GM23338 (cell line): ENCODE data around the gene SCML1. TPM values are rescaled to one million over a fixed set of nuclear protein-coding genes. Genes with fewer than 3 reads are reported as not detected.

ENCODE experiments used
- ATAC-seq: fragments of 200-7000 bp; cut with Tn5 transposase; 3 replicates; pipeline ENCODE4 v1.9.1; 2020
- DNase-seq: peaks from one replicate; pipeline ENCODE4 v3.0.0-alpha.2; 2015; ENCODE audit warnings: low spot score
- H2AFZ ChIP-seq: fragments of 200-600 bp; sonication (generic); 2 replicates; pipeline ENCODE4 v1.8.0; 2016; ENCODE audit warnings: antibody characterized with exemption, mild to moderate bottlenecking, moderate library complexity
- H3F3A ChIP-seq: fragments of 200-600 bp; sonication (generic); replicated peaks from 2 replicates; pipeline ENCODE4 v1.8.0; 2017; ENCODE audit warnings: antibody characterized with exemption, mixed run types, low read depth
- H3K27ac ChIP-seq: fragments of 200-600 bp; sonication (generic); 2 replicates; pipeline ENCODE4 v1.6.1; 2016; ENCODE audit warnings: low read depth
- H3K27me3 ChIP-seq: fragments of 200-600 bp; sonication (generic); 2 replicates; pipeline ENCODE4 v1.8.0; 2016; ENCODE audit warnings: mild to moderate bottlenecking, mixed run types, moderate library complexity; ENCODE audit not compliant: insufficient read depth
- H3K36me3 ChIP-seq: fragments of 200-600 bp; sonication (generic); 2 replicates; pipeline ENCODE4 v1.8.0; 2016; ENCODE audit warnings: mild to moderate bottlenecking; ENCODE audit not compliant: insufficient read depth
- H3K4me1 ChIP-seq: fragments of 200-600 bp; sonication (generic); 2 replicates; pipeline ENCODE4 v1.8.0; 2016; ENCODE audit warnings: mild to moderate bottlenecking, moderate library complexity; ENCODE audit not compliant: insufficient read depth
- H3K4me2 ChIP-seq: fragments of 200-600 bp; sonication (generic); 2 replicates; pipeline ENCODE4 v1.7.1; 2017; ENCODE audit warnings: mixed run types
- H3K4me3 ChIP-seq: fragments of 200-600 bp; sonication (generic); 2 replicates; pipeline ENCODE4 v1.6.1; 2016; ENCODE audit warnings: mixed run types
- H3K79me2 ChIP-seq: fragments of 200-600 bp; sonication (generic); replicated peaks from 2 replicates; pipeline ENCODE4 v1.8.0; 2017; ENCODE audit warnings: mild to moderate bottlenecking; ENCODE audit not compliant: insufficient read depth
- H3K9me2 ChIP-seq: fragments of 200-600 bp; sonication (generic); 2 replicates; pipeline ENCODE4 v1.8.0; 2017; ENCODE audit not compliant: insufficient read depth
- H4K20me1 ChIP-seq: fragments of 200-600 bp; sonication (generic); replicated peaks from 2 replicates; pipeline ENCODE4 v1.8.0; 2017; ENCODE audit warnings: mild to moderate bottlenecking; ENCODE audit not compliant: insufficient read depth
- H3K27ac Mint-ChIP-seq: 2 replicates; pipeline ENCODE4 v1.8.0; 2020; ENCODE audit warnings: inconsistent platforms, mild to moderate bottlenecking, moderate library complexity, mixed read lengths
- H3K27me3 Mint-ChIP-seq: 3 replicates; pipeline ENCODE4 v1.8.0; 2022; ENCODE audit warnings: low read depth, mild to moderate bottlenecking, moderate library complexity, mixed read lengths, inconsistent platforms; ENCODE audit not compliant: insufficient read depth, poor library complexity
- H3K36me3 Mint-ChIP-seq: 3 replicates; pipeline ENCODE4 v1.8.0; 2021; ENCODE audit warnings: low read depth, mild to moderate bottlenecking, inconsistent platforms, moderate library complexity, mixed read lengths
- H3K4me1 Mint-ChIP-seq: 3 replicates; pipeline ENCODE4 v1.8.0; 2020; ENCODE audit warnings: mild to moderate bottlenecking, inconsistent platforms, mixed read lengths
- H3K4me3 Mint-ChIP-seq: 3 replicates; pipeline ENCODE4 v1.8.0; 2021; ENCODE audit warnings: moderate library complexity, mild to moderate bottlenecking, inconsistent platforms, mixed read lengths
- H3K9me3 Mint-ChIP-seq: 3 replicates; pipeline ENCODE4 v1.8.0; 2020; ENCODE audit warnings: moderate library complexity, mild to moderate bottlenecking, inconsistent platforms, mixed read lengths
- CREB1 ChIP-seq: fragments of 250-450 bp; sonication (Bioruptor Pico); IDR thresholded peaks from 2 replicates; pipeline ENCODE4 v1.5.0; 2020; ENCODE audit warnings: low read depth, mild to moderate bottlenecking, moderate library complexity
- EZH2 ChIP-seq: fragments of 200-600 bp; sonication (generic); IDR thresholded peaks from one replicate; pipeline ENCODE4 v1.8.0; 2017; ENCODE audit warnings: antibody characterized with exemption, mild to moderate bottlenecking, low read depth; ENCODE audit not compliant: unreplicated experiment
- EZH2phosphoT487 ChIP-seq: fragments of 200-600 bp; sonication (generic); IDR thresholded peaks from one replicate; pipeline ENCODE4 v1.8.1; 2018; ENCODE audit warnings: antibody characterized with exemption; ENCODE audit not compliant: unreplicated experiment
- JUNB ChIP-seq: IDR thresholded peaks from one replicate; pipeline ENCODE4 v1.6.1; 2016; ENCODE audit warnings: antibody characterized with exemption; ENCODE audit not compliant: unreplicated experiment
- NANOG ChIP-seq: IDR thresholded peaks from 2 replicates; pipeline ENCODE4 v1.6.1; 2016; ENCODE audit warnings: antibody characterized with exemption, borderline replicate concordance
- POLR2AphosphoS5 ChIP-seq: IDR thresholded peaks from 2 replicates; pipeline ENCODE4 v1.6.1; 2016; ENCODE audit warnings: antibody characterized with exemption, low read depth
- STAT1 ChIP-seq: IDR thresholded peaks from one replicate; pipeline ENCODE4 v1.6.1; 2016; ENCODE audit warnings: antibody characterized with exemption; ENCODE audit not compliant: unreplicated experiment
- ZNF331 ChIP-seq: fragments of 250-450 bp; sonication (Bioruptor Pico); IDR thresholded peaks from 2 replicates; pipeline ENCODE4 v1.5.0; 2020; ENCODE audit warnings: low read depth, mild to moderate bottlenecking, moderate library complexity
- polyA plus RNA-seq: library from polyadenylated mRNA; unstranded; fragments of >200 nt; fragmentation: Nextera tagmentation; extraction: Ambion mirVana; gene quantifications from 2 replicates; pipeline ENCODE4 v1.2.1, GENCODE V29; 2016
- total RNA-seq: library from RNA; depleted of rRNA; stranded (reverse); fragments of >200 nt; shearing (Covaris generic); gene quantifications from 2 replicates; pipeline ENCODE4 v1.2.3, GENCODE V29; 2014
- TF ChIP-seq, protein P1 (sequence below): fragments of 250-450 bp; sonication (Bioruptor Pico); IDR thresholded peaks from 2 replicates; pipeline ENCODE4 v1.5.0; 2020; ENCODE audit warnings: mild to moderate bottlenecking, moderate library complexity
- TF ChIP-seq, protein P2 (sequence below), 2 experiments: fragments of 200-600 bp in 1 of 2; sonication (generic) in 1 of 2; conservative IDR thresholded peaks; 2 replicates each; pipeline versions ENCODE4 v1.5.1 to v1.6.1; 2016 to 2017; ENCODE audit warnings: antibody characterized with exemption in 2 of 2, low read depth in 2 of 2, mild to moderate bottlenecking in 2 of 2, moderate library complexity in 1 of 2
- TF ChIP-seq, protein P3 (sequence below): IDR thresholded peaks from one replicate; pipeline ENCODE4 v1.6.1; 2018; ENCODE audit warnings: antibody characterized with exemption; ENCODE audit not compliant: unreplicated experiment

The SCML1 gene
- total and polyA plus RNA-seq, 2 experiments from 2014 or later, result 5.4 to 6.4 TPM

GRCh38 chrX:17748684-17749083 lies 11.4 kb downstream of the SCML1 start (continued):
- TF ChIP-seq, protein P1, sequence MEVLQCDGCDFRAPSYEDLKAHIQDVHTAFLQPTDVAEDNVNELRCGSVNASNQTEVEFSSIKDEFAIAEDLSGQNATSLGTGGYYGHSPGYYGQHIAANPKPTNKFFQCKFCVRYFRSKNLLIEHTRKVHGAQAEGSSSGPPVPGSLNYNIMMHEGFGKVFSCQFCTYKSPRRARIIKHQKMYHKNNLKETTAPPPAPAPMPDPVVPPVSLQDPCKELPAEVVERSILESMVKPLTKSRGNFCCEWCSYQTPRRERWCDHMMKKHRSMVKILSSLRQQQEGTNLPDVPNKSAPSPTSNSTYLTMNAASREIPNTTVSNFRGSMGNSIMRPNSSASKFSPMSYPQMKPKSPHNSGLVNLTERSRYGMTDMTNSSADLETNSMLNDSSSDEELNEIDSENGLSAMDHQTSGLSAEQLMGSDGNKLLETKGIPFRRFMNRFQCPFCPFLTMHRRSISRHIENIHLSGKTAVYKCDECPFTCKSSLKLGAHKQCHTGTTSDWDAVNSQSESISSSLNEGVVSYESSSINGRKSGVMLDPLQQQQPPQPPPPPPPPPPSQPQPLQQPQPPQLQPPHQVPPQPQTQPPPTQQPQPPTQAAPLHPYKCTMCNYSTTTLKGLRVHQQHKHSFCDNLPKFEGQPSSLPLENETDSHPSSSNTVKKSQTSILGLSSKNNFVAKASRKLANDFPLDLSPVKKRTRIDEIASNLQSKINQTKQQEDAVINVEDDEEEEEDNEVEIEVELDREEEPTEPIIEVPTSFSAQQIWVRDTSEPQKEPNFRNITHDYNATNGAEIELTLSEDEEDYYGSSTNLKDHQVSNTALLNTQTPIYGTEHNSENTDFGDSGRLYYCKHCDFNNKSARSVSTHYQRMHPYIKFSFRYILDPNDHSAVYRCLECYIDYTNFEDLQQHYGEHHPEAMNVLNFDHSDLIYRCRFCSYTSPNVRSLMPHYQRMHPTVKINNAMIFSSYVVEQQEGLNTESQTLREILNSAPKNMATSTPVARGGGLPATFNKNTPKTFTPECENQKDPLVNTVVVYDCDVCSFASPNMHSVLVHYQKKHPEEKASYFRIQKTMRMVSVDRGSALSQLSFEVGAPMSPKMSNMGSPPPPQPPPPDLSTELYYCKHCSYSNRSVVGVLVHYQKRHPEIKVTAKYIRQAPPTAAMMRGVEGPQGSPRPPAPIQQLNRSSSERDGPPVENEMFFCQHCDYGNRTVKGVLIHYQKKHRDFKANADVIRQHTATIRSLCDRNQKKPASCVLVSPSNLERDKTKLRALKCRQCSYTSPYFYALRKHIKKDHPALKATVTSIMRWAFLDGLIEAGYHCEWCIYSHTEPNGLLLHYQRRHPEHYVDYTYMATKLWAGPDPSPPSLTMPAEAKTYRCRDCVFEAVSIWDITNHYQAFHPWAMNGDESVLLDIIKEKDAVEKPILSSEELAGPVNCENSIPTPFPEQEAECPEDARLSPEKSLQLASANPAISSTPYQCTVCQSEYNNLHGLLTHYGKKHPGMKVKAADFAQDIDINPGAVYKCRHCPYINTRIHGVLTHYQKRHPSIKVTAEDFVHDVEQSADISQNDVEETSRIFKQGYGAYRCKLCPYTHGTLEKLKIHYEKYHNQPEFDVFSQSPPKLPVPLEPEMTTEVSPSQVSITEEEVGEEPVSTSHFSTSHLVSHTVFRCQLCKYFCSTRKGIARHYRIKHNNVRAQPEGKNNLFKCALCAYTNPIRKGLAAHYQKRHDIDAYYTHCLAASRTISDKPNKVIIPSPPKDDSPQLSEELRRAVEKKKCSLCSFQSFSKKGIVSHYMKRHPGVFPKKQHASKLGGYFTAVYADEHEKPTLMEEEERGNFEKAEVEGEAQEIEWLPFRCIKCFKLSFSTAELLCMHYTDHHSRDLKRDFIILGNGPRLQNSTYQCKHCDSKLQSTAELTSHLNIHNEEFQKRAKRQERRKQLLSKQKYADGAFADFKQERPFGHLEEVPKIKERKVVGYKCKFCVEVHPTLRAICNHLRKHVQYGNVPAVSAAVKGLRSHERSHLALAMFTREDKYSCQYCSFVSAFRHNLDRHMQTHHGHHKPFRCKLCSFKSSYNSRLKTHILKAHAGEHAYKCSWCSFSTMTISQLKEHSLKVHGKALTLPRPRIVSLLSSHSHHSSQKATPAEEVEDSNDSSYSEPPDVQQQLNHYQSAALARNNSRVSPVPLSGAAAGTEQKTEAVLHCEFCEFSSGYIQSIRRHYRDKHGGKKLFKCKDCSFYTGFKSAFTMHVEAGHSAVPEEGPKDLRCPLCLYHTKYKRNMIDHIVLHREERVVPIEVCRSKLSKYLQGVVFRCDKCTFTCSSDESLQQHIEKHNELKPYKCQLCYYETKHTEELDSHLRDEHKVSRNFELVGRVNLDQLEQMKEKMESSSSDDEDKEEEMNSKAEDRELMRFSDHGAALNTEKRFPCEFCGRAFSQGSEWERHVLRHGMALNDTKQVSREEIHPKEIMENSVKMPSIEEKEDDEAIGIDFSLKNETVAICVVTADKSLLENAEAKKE, result no peak
- TF ChIP-seq EZH2, result no peak

DNA sequence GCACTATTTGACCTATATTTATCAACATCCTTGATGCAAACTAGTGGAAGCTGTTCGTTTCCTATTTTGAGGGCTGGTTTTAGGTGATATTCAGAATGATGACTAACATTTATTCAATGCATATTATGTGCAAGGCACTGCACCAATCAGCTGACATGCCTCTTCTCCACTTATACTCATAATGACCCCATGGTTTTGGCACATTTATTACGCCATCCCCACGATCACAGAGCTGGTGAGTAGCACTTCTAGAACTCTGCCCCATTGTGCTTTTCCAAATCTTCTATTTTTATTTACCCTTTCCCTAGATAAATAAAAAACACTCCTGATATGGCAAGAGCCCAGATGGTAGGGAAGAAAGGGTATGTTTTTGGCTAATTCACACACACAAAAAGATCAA lies 13.1 kb downstream of the SCML1 start:
- H3K27me3 Mint-ChIP-seq, result no peaks in the 10 kb centered on the region
- H2AFZ ChIP-seq, result no peak overlapping the region
- H3K36me3 Mint-ChIP-seq, result no peaks in the 10 kb centered on the region
- no peaks in the 10 kb centered on the region for H3K9me3 Mint-ChIP-seq
- DNase-seq, result no peak
- H3K9me2 ChIP-seq, result no peaks in the 10 kb centered on the region
- no peaks in the 10 kb centered on the region for H4K20me1 ChIP-seq
- ATAC-seq, result no peak
- no peaks in the 10 kb centered on the region for H3F3A ChIP-seq
- H3K4me1 ChIP-seq, result no peaks in the 10 kb centered on the region
- H3K27ac Mint-ChIP-seq, result no peak overlapping the region
- no peaks in the 10 kb centered on the region for H3K27me3 ChIP-seq
- no peak overlapping the region for H3K4me2 ChIP-seq
- no peaks in the 10 kb centered on the region for H3K36me3 ChIP-seq
- H3K4me1 Mint-ChIP-seq, result no peaks in the 10 kb centered on the region
- no peak overlapping the region for H3K27ac ChIP-seq
- H3K79me2 ChIP-seq, result no peaks in the 10 kb centered on the region
- H3K4me3 ChIP-seq, result no peak overlapping the region
- no peak overlapping the region for H3K4me3 Mint-ChIP-seq
- TF ChIP-seq JUNB, result no peak
- TF ChIP-seq, protein P2, sequence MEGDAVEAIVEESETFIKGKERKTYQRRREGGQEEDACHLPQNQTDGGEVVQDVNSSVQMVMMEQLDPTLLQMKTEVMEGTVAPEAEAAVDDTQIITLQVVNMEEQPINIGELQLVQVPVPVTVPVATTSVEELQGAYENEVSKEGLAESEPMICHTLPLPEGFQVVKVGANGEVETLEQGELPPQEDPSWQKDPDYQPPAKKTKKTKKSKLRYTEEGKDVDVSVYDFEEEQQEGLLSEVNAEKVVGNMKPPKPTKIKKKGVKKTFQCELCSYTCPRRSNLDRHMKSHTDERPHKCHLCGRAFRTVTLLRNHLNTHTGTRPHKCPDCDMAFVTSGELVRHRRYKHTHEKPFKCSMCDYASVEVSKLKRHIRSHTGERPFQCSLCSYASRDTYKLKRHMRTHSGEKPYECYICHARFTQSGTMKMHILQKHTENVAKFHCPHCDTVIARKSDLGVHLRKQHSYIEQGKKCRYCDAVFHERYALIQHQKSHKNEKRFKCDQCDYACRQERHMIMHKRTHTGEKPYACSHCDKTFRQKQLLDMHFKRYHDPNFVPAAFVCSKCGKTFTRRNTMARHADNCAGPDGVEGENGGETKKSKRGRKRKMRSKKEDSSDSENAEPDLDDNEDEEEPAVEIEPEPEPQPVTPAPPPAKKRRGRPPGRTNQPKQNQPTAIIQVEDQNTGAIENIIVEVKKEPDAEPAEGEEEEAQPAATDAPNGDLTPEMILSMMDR (conservative IDR thresholded peaks at IDR 0.05; ENCODE audit: low read depth in 2 of 2), result no peak
- no peak for TF ChIP-seq EZH2phosphoT487
- TF ChIP-seq CREB1 (CRISPR knock-in tag), result no peak
- no peak for TF ChIP-seq POLR2AphosphoS5
- no peak for TF ChIP-seq STAT1
- TF ChIP-seq, protein P3, sequence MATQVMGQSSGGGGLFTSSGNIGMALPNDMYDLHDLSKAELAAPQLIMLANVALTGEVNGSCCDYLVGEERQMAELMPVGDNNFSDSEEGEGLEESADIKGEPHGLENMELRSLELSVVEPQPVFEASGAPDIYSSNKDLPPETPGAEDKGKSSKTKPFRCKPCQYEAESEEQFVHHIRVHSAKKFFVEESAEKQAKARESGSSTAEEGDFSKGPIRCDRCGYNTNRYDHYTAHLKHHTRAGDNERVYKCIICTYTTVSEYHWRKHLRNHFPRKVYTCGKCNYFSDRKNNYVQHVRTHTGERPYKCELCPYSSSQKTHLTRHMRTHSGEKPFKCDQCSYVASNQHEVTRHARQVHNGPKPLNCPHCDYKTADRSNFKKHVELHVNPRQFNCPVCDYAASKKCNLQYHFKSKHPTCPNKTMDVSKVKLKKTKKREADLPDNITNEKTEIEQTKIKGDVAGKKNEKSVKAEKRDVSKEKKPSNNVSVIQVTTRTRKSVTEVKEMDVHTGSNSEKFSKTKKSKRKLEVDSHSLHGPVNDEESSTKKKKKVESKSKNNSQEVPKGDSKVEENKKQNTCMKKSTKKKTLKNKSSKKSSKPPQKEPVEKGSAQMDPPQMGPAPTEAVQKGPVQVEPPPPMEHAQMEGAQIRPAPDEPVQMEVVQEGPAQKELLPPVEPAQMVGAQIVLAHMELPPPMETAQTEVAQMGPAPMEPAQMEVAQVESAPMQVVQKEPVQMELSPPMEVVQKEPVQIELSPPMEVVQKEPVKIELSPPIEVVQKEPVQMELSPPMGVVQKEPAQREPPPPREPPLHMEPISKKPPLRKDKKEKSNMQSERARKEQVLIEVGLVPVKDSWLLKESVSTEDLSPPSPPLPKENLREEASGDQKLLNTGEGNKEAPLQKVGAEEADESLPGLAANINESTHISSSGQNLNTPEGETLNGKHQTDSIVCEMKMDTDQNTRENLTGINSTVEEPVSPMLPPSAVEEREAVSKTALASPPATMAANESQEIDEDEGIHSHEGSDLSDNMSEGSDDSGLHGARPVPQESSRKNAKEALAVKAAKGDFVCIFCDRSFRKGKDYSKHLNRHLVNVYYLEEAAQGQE, result no peak
- TF ChIP-seq ZNF331 (CRISPR knock-in tag), result no peak
- TF ChIP-seq NANOG, result no peak
